ENCODE results near the gene HOXB6.

HOXB6 gene

DNA sequence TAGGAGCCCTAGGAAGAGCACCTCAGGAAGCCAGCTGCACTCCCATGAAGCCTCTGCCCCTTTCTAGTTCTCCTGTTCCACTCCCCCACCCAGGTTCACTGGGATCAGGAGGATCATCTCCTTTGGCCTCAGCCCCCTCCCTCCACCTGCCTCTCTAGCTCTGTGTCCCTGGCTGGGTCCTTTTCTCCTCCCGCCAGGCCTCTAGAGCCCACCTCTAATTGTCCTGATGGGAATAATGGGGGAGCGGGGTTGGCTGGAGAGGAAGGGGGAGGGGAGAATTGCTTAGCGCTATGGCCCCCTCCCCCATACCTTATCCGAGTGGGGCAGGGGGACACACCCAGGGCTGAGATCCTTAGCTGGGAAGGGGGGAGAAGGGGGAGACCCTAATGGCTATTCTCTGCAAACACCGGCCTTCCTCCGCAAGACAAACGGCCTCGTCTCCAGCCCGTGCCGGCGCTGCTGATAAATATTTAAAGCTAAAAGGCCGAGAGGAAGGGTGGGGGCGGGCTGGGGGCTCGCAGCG, 5.0 kb upstream of the HOXB6 start:
- no peak for DNase-seq (ENCODE audit: low spot score)

DNA sequence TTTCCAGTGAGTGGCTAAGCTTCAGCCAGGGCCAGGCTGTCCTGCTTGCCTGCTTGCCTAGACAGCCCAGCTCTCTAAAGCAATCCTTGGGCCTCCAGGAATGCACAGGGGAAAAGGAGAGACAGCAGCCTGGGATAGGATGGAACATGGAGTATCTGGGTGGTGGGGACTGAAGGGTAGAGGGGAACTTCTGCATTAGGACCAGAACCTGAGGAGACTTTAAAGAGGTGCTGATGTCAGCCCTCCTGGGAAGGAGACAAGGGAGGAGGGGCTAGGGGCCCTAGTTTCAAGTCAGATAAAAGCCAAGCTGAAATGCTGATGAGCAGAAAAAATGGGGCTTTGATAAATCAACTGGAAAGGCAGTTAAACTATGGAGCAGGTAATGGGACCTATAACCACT, 4.2 kb upstream of the HOXB6 start:
- DNase-seq (ENCODE audit: low spot score): no peak

DNA sequence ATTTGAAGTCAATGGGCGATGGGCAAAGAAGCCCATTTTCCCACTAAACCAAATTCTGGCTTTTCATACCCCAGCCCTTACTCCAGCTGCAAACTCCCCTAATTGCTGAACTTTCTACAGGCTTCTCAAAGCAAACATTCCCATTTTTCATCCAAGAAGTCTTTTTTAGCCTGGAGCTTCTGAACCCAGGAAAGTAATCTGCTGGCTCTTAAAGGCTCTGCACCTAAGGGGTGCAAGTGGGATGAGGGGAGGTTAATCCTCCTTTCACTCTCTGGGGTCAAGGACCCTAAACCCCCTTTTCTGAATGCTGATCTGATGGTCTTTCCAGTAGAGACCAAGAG, 3.7 kb upstream of the HOXB6 start:
- no peak for DNase-seq (ENCODE audit: low spot score)

DNA sequence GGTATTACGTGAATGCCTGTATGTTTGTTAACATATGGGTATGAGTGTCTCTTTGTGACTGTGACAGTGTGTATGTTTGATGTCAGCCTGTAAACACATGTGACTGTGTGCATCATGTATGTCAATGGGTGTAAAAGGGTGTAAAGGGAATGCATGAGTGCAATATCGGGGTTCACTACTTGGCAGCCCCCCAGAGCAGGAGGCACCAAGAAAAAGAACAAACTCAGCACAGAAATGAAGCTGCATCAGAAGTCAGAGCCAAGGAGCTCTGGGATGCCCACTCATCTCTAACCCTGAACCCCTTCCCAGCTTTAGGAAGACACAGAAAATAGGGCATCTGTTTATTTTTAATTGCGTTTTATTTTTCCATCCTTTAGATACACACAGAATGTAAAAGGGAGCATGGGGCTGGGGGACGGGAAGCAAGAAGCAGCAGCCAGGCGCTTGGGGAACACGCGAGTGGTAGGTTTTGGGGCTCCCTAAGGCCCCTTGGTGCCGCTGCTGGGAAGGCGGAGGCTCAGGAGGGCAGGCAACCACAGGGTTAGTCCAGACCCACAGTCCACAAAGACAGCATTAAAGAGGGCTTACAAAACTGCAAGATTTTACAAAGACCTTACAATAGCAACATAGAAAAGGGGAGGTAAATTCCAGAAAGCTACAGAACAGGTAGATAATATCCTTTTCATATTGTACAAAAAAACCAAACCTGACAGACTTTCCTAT, 2.3 kb upstream of the HOXB6 start:
- no peak for DNase-seq (ENCODE audit: low spot score)

DNA sequence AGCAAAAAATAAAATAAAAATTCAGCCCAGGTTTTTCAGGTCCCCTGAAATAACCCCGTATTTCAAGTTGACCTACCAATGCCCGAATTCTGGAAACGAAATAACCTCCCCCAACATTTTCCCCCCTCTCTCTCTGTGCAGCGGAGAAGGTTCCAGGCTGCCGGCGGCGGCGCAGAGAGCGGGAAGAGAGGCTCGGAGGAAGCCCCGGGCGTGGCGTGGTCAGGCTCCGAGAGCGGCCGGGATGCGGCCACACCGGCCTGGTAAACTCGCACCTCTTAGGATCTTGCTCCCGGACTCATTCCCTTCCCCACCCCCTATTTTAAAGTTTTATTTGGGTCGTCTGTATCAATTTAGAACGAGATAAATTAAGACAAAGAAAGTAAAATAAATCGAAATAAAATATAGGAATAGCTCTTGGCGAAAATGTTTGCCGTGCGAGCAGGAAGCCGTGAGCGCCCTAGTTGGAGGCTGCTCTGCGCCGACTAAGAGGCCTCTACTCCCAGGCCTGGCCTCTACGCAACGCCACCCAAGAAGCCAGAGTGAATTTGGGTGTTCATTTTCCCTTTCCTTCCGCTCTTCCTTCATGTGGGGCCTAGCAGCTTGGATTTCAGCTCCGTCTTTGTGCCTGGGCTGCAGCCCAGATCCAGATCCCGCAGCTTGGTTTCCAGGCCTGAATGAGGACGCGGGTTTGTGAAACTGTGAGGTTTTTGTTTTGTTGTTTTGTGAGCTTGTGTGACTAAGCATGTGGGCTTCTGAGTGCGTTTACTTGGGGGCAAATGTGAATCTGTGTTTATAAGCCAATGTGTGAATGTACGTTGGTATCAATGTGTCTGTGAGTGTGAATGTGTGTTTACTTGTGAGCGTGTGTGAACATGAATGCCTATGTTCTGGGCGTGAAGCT, 1.5 kb upstream of the HOXB6 start:
- DNase-seq (ENCODE audit: low spot score): no peak

DNA sequence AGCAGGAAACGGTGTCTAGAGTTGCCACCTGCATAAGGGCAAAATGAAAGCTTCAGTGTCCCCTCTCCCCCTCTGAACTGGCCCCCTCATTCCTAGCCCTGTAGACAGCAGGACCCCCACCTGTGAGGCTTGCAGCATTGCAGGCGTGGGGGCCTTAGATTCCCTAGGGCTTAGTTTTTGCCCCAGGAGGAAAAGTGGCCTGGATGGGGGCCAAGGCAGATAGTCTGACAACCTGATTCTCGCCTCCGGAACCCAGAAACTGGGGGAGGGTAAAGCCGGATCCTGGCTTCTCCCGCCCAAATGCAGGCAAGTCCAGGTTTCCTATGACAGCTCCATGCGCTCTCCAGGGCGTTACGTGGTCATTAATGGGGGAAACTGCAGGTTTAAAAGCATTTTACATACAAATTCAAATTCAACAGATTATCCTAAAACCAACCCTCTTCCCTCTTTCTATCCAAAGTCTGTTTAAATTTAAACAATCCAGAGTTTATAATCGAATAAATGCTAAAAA, 678 bp upstream of the HOXB6 start:
- DNase-seq (ENCODE audit: low spot score): no peak

DNA sequence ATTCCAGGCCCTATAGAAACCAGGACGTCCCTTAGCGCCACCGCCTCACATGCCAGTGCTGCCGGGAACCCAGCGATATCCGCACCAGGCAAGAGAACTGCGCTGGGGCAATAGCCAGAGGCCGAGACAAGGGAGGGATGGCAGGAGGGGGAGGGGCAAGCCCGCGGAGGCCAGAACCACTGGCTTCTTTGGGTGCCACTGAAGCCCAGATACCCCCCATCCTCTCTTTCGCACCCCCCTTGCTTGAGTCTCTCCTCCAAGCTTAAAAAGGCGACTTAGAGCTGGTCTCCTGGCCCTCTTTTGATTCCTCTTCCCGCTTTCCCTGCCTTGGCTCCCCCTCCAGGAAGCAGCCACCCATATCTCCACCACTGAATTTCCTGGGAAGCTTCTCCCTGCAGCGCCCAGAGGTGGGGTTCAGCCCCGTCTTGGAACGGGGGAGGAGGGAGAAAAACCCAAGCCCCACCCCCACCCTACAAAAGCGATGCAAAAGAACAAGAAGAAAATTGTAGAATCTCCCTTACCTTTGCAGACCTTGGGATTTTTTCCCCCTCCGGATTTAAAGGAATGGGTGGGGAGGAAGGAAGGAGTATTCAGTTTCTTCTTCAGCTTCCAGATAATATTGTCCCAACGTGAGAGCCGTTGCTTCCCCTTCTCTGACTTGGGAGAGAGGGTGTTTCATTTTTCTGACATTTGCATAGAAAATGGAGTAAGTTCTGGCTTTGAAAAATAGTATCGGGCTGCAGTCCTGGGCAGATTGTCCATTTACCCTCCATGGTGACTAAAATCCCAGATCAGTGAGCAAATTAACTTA, 622 bp downstream of the HOXB6 start:
- no peak for DNase-seq (ENCODE audit: low spot score)

DNA sequence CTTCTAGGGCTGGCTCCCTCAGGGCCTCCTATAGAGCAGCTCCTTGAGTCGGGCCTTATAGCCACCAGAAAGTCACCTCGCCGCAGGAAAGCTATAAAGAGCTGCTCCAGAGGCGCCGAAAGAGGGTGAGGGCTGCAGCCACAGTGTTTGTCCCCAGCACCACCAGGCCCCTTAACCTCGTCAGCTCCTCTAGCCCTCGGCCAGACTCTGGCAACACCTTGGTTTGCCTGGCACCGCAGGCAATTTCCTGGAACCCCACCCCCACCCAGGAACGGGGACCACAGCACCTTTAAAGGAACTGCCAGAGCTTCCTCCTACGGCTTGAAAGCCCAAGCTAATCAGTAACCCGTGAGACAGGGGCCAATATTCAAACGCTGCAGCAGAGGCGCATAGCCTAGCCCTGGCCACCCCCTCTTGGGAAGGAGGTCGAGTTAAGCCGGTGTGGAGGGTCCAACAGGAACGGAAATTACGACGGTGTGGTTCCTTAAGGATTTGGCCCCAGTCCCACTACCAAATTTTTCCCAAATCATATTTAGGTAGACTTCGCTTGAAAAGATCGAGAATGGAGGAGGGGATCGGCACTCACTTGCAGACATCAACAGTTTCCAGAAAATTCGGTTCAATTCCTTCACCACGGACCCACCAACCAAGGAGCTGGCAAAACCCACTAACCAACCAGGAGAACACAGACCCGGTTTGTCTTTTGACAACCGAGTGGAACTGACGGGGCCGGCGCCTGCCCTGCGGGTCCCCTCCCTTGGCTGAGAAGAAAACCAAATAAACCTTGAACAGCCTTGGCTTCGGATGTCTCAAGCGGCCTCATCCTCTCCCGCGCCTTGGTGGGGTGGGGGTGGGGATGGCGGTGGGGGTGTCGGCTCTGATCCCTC, 3.0 kb downstream of the HOXB6 start:
- DNase-seq (ENCODE audit: low spot score): no peak

DNA sequence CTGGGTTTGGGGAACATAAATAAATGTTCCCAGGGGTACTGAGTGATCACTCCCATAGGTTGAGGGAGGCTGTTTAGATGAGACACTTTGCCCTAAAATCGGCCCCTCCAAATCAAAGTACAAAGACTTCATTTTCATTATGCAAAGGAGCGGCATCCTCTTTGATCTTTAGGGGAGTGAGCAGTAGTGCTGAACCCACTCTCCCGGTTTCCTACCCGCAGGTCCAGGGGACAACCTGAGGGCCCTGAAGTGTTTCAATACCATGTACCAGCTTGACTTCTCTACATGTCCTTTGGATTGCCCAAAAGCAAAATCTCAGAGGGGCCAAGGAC, 3.6 kb downstream of the HOXB6 start:
- DNase-seq (ENCODE audit: low spot score): no peak

DNA sequence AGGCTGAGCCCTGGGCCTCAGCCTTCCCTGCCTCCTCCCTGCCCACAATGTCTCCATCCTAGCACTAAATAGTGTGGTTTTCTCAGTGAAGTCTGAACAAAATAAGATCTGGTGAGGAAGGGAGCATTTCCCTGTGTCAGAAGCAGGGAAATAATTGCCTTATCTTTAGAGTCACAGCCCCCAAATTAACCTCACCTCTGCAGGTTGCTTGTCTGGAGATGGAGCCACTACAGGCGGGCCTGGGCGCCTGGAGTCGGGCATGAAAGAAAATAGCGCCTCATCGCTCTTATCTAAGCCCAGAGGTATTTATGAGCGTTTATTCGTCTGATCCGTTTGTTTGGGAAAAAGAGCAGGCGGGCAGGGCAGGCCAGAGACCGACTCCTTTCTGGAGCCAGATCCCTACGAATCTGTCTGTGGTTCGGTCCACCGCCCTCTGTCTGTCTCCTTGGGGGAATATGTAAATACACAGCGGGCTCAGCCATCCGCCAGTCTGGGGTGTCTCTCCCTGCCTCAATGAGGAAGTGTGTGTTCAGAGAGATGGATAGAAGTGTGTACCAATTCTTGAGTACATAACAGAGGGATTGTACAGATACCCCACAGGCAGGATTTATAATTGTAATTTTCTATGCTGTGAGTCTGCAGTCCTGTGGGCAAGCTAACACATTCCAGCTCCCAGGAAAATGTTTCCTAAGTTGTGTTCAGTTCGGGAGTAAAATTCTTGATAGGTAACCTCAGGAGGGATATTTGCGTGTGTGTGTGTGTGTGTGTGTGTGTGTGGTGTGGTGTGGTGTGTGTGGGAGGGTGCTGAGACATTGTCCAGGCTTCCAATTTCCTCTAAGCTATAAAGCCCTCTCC, 4.3 kb downstream of the HOXB6 start:
- DNase-seq (ENCODE audit: low spot score): no peak

DNA sequence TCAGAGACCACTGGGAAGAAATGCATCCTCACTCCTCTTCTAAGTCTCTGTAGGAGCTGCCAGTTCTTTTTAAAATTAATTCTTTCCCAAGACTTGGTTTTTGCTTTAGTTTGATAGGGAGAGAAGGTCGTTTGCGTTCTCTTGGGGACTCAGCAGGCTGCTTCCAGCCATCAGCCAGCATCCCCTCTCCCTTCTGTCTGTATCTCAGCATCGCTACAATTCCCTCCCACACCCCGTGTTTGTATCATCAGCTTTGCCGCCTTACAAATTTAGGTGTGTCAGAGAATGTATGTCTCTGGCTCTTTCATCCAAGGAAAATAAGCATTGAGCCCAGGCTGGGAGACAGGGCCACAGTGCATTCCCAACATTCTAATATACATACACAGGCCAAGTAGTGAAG, 5.4 kb downstream of the HOXB6 start:
- DNase-seq (ENCODE audit: low spot score): no peak

DNA sequence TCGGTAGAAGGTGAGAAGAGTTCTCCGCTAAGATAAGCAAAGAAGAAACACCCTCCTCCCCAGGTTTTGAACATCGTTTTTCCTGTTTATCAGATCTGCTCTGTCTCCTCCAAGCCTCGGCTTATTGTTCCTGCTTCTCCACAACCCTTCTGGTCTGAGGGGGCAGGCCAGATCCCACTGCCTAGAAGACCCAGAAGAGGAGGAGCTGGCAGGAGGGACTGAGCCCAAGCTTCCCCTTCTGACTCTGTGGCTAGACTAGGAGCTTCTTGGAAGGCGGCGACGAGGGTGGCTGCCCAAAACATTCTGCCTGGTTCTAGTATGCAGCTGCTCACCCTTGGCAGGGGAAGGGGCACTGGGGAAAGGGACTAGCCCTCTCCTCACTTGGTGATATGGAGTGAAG, 6.0 kb downstream of the HOXB6 start:
- DNase-seq (ENCODE audit: low spot score): no peak

DNA sequence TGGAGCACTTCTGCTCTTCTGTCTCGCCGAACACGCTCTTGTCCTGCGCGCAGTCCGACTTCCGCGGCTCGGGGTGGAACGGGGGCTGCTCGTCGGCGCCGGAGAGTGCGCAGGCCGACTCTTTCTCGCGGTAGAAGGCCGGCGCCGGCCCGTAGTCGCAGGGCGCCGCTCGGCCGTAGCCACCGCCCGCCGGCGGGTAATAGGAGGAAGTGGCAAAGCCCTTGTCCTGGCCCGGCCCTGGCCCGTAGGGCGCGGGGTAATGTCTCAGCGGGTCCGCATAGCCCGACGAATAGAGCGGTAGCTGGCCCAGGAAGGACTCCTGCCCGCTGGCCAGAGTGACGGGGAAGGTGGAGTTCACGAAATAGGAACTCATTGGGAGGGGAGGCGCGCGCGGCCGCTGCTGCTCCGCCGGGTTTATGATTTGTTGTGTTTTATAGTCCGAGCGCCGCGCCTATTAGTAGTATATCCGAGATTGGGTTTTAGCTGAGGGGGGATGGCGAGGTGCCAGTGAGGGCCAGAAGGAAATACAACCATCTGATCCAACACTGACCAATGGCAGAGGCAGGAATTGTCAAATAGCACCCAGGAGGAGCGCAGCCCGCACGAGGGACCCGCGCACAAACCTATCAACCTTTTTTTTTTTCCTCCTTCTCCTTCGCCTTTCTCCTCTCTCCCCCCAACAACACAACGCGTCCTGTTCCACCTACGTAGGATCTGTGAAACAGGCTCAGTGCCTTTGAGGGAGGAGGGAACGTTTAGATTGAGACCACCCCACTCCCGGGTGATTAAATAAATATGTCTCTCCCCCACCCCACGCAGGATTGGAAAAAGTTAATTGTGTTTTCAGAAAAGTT, 6.8 kb downstream of the HOXB6 start:
- DNase-seq (ENCODE audit: low spot score): no peak

DNA sequence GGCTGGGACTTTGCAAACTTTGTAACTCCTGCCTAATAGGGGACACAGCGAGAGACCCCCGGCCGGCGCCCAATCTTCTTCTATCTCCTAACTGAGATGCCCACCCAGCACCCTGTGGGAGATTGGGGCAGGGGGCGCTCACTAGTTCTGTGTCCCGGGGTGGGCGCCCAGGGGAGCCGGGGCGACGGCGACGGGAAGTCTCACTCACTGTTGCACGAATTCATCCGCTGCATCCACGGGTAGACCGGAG, 7.3 kb downstream of the HOXB6 start:
- DNase-seq (ENCODE audit: low spot score): no peak

DNA sequence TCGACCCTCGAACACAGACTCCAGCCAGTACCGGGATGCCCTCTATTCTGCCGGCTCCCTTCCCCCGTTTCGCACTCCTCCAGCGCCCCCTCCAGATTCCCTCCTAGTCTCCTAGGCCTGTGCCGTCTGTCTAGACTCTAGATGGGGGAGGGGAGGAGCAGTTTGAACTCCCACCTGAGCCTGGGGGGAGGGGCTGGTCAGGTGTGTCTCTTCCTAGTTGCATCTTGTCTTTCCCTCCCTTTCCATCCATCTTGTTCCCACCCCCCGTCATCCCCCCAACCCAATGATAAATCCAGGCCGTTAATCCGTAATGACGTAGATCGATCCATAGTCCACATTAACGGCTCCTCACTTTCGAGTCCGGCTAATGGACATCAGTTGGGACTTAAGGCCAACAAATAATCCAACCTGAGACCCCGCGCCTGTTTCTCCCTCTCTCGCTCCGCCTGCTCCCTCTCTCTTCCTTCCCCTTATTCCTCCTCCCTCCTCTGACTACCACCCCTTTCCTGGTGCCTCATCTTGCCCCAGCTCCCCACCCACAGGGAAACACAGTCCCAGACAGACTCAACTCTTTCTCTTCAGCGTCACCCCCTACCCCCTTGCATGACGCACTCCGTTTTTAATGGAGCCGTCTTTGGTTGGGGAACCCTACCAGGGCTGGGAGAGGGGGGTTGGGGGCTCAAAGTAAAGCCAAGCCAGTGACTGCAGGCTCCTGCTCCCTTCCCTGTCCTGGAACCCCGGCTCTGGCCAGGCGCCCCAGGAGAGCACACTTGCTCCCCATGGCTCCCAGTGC, 7.9 kb downstream of the HOXB6 start:
- no peak for DNase-seq (ENCODE audit: low spot score)

DNA sequence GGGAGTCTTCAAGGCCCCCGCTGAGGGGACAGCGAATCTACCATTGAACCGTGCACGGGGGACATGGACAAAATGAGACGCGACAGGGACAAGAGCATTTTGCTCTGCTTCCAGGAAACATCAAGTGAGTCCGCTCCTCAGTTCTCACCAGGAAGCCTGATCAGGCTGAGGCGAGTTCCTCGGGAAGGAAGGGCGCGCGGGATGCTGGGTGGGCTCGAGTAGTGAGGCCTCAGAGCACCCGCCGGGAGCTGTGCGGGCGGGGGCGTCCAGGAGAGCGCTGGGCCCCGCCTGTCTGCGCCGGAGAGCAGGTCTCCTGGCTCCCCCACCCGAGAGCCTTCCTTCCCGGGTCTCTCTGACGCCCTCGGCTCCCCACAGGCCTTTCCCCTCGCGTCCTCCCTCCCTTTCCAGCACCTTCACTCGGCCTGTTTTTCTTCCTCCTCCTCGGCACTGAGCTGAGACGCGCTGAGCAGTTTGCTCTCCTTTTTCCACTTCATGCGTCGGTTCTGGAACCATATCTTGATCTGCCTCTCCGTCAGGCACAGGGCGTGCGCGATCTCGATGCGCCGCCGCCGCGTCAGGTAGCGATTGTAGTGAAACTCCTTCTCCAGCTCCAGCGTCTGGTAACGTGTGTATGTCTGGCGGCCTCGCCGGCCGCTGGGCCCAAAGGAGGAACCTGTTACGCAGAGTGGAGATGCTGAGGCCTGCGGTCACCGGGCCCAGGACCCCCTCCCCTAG, 8.6 kb downstream of the HOXB6 start:
- no peak for DNase-seq (ENCODE audit: low spot score)

DNA sequence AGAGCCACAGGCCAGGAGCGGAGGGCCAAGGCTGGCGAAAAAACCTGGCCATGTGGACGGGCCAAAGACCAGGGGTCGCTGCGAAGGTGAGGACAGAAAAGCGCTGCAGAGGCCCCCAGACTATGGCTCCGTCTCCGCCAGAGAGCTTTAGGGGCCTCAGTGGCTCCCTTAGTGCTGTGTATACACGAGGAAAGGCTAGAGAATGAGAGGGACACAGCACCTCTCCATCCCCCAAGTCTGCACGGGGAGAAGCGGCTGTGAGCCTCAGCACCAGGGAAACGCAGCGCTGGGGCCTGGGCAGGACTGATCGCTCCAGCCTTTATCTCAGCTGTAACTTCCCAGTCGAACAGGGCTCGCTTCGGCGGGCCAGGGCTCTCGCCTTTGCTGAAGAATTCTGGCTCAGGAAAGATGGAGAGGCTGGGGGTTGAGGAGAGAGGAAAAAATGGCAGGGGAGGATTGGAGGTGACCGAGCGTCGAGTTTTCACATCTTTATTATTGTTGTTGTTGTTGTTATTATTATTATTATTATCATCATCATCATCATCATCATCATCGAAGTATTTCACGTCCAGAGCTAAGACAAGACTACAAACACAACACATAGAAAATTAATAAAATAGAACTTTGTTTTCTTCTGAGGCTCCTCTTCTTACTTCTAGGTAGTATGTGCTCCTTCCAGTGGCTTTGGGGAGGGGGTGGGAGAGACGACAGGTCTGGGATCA, 9.3 kb downstream of the HOXB6 start:
- no peak for DNase-seq (ENCODE audit: low spot score)
